Astrocyte (in vitro differentiated cells and primary cell): ENCODE data around the gene SPTBN1. TPM values are rescaled to one million over a fixed set of nuclear protein-coding genes. Genes with fewer than 3 reads are reported as not detected.
A peak's percentile ranks its signal among the peaks of the same experiment; 100 is the strongest.

Experiments
- DNase-seq: peaks from one replicate; pipeline ENCODE4 v3.0.0-alpha.2; 2010; ENCODE audit warnings: low read depth
- FAIRE-seq: peaks from 2 replicates; lab custom pipeline; 2011; peaks lifted over from hg19 to GRCh38; lab: Jason Lieb, UNC
- H2AFZ ChIP-seq: 2 replicates; pipeline ENCODE4 v1.6.0; 2012; ENCODE audit warnings: low read depth, low read length, inconsistent platforms
- H3K27ac ChIP-seq: 2 replicates; pipeline ENCODE4 v1.5.1; 2011; ENCODE audit warnings: low read depth, low read length, inconsistent platforms
- H3K27me3 ChIP-seq: 2 replicates; pipeline ENCODE4 v1.6.0; 2011; ENCODE audit warnings: low read length, inconsistent platforms; ENCODE audit not compliant: insufficient read depth
- H3K36me3 ChIP-seq: 2 replicates; pipeline ENCODE4 v1.5.1; 2011; ENCODE audit warnings: low read length, inconsistent platforms; ENCODE audit not compliant: insufficient read depth
- H3K4me1 ChIP-seq: 2 replicates; pipeline ENCODE4 v1.5.1; 2011; ENCODE audit warnings: low read length, inconsistent platforms; ENCODE audit not compliant: insufficient read depth
- H3K4me2 ChIP-seq: 2 replicates; pipeline ENCODE4 v1.6.0; 2012; ENCODE audit warnings: low read length, inconsistent platforms
- H3K4me3 ChIP-seq: 2 replicates; pipeline ENCODE4 v1.5.1; 2011; ENCODE audit warnings: low read depth, mild to moderate bottlenecking, low read length, inconsistent platforms; ENCODE audit not compliant: insufficient read depth
- H3K79me2 ChIP-seq: 2 replicates; pipeline ENCODE4 v1.6.0; 2012; ENCODE audit warnings: mild to moderate bottlenecking, low read length, inconsistent platforms; ENCODE audit not compliant: insufficient read depth
- H3K9ac ChIP-seq: 2 replicates; pipeline ENCODE4 v1.6.0; 2012; ENCODE audit warnings: mild to moderate bottlenecking, low read length, inconsistent platforms
- H3K9me3 ChIP-seq: 2 replicates; pipeline ENCODE4 v1.5.1; 2012; ENCODE audit warnings: low read depth, mild to moderate bottlenecking, low read length, inconsistent platforms; ENCODE audit not compliant: insufficient read depth
- H4K20me1 ChIP-seq: 2 replicates; pipeline ENCODE4 v1.6.0; 2012; ENCODE audit warnings: low read length, inconsistent platforms; ENCODE audit not compliant: insufficient read depth
- H3K27ac Mint-ChIP-seq: one replicate; pipeline ENCODE4 v1.8.0; 2021; ENCODE audit warnings: mild to moderate bottlenecking, mixed read lengths; ENCODE audit not compliant: unreplicated experiment
- H3K27me3 Mint-ChIP-seq: one replicate; pipeline ENCODE4 v1.8.0; 2021; ENCODE audit warnings: low read depth, mixed read lengths; ENCODE audit not compliant: unreplicated experiment
- H3K36me3 Mint-ChIP-seq: one replicate; pipeline ENCODE4 v1.8.0; 2021; ENCODE audit warnings: low read depth, mixed read lengths; ENCODE audit not compliant: unreplicated experiment
- H3K4me1 Mint-ChIP-seq: one replicate; pipeline ENCODE4 v1.8.0; 2021; ENCODE audit warnings: low read depth, mixed read lengths; ENCODE audit not compliant: unreplicated experiment
- H3K4me3 Mint-ChIP-seq: one replicate; pipeline ENCODE4 v1.8.0; 2021; ENCODE audit warnings: mild to moderate bottlenecking, moderate library complexity, mixed read lengths; ENCODE audit not compliant: unreplicated experiment
- H3K9me3 Mint-ChIP-seq: one replicate; pipeline ENCODE4 v1.8.0; 2021; ENCODE audit warnings: mild to moderate bottlenecking, mixed read lengths; ENCODE audit not compliant: unreplicated experiment
- EZH2 ChIP-seq: IDR thresholded peaks from 2 replicates; pipeline ENCODE4 v1.6.1; 2012; ENCODE audit warnings: mild to moderate bottlenecking, low read length, inconsistent platforms; ENCODE audit not compliant: insufficient read depth
- total RNA-seq: library from RNA; stranded (reverse); gene quantifications from 2 replicates; pipeline ENCODE4 v1.2.1, GENCODE V29; 2021
- TF ChIP-seq, protein P1 (sequence below): IDR thresholded peaks from 2 replicates; pipeline ENCODE4 v1.5.1; 2011; ENCODE audit warnings: low read depth, mild to moderate bottlenecking, inconsistent platforms, low read length, moderate library complexity; ENCODE audit not compliant: insufficient read depth

The SPTBN1 gene
- total RNA-seq, 1 donor from 2014 or later: 311 TPM

DNA sequence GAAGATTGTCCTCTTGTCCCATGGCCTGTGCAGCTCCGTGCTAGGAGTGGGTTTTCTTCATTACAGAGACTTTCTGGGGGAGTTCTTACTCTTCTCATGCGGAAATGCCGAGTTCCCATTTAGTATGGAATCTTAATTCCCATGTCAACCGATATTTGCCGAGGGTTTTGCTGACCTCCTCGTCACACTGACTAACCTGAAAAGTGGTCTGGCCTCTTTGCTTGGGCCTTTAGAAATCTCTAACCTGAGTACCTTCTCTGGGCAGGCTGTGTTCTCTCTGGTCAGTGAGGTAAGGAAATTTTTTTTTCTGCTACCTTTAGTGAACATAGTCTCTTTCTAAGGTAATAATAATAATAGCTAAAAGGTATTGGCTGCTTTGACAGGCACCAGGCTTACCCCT is 256.4 kb downstream of the SPTBN1 start:
- no peak for DNase-seq
- H3K79me2 ChIP-seq: no peaks in the 10 kb centered on the region
- peaks cover 2% of the 10 kb centered on the region for H3K9me3 Mint-ChIP-seq

DNA sequence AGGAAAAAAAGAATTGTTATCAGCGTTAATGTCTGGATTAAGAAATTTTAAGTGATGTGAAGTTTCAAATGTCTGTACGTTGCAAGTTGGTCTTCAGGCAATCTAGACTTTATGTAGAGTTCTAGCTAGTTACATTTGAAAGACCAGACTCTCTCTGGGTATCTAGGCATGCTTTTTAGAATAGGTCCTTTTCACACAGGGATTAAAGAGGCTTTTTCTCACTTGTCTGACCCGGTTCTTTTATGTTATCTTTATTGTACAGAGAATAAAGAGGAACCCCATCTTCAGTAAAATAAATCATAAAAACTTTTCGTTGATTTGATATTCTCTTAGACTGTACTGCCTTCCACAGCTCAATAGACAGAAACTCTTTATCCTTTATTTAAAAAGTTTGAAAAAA is 258.9 kb downstream of the SPTBN1 start:
- Mint-ChIP-seq H3K36me3 (no peaks in the 10 kb centered on the region), H3K4me1 (no peaks in the 10 kb centered on the region), H3K4me3 (no peak overlapping the region), H3K9me3 (peaks cover 2% of the 10 kb centered on the region), H3K27ac (no peak overlapping the region), H3K27me3 (peaks cover 10% of the 10 kb centered on the region)
- H3K36me3 ChIP-seq: no peaks in the 10 kb centered on the region
- no peak for FAIRE-seq
- no peaks in the 10 kb centered on the region for H3K9me3 ChIP-seq
- H4K20me1 ChIP-seq: no peaks in the 10 kb centered on the region
- no peak overlapping the region for H3K4me2 ChIP-seq
- no peak overlapping the region for H2AFZ ChIP-seq
- H3K4me1 ChIP-seq: no peaks in the 10 kb centered on the region
- no peak overlapping the region for H3K9ac ChIP-seq
- TF ChIP-seq, protein P1, sequence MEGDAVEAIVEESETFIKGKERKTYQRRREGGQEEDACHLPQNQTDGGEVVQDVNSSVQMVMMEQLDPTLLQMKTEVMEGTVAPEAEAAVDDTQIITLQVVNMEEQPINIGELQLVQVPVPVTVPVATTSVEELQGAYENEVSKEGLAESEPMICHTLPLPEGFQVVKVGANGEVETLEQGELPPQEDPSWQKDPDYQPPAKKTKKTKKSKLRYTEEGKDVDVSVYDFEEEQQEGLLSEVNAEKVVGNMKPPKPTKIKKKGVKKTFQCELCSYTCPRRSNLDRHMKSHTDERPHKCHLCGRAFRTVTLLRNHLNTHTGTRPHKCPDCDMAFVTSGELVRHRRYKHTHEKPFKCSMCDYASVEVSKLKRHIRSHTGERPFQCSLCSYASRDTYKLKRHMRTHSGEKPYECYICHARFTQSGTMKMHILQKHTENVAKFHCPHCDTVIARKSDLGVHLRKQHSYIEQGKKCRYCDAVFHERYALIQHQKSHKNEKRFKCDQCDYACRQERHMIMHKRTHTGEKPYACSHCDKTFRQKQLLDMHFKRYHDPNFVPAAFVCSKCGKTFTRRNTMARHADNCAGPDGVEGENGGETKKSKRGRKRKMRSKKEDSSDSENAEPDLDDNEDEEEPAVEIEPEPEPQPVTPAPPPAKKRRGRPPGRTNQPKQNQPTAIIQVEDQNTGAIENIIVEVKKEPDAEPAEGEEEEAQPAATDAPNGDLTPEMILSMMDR: no peak
- TF ChIP-seq EZH2: no peak
- no peaks in the 10 kb centered on the region for H3K27me3 ChIP-seq
- no peak overlapping the region for H3K27ac ChIP-seq
- no peak overlapping the region for H3K4me3 ChIP-seq
- no peaks in the 10 kb centered on the region for H3K79me2 ChIP-seq
- no peak for DNase-seq

More for the DNA sequence above, 256.4 kb downstream of the SPTBN1 start:
- Histone ChIP-seq H4K20me1 (no peaks in the 10 kb centered on the region), H3K27me3 (no peaks in the 10 kb centered on the region), H3K27ac (no peak overlapping the region), H2AFZ (no peak overlapping the region), H3K4me1 (no peaks in the 10 kb centered on the region), H3K4me3 (no peak overlapping the region), H3K4me2 (no peak overlapping the region), H3K9me3 (no peaks in the 10 kb centered on the region), H3K9ac (no peak overlapping the region), H3K36me3 (no peaks in the 10 kb centered on the region)
- no peak for TF ChIP-seq EZH2
- TF ChIP-seq, protein P1: no peak
- Mint-ChIP-seq H3K4me3 (no peak overlapping the region), H3K4me1 (no peaks in the 10 kb centered on the region), H3K27me3 (peaks cover 14% of the 10 kb centered on the region), H3K36me3 (no peaks in the 10 kb centered on the region), H3K27ac (no peak overlapping the region)
- FAIRE-seq: no peak

DNA sequence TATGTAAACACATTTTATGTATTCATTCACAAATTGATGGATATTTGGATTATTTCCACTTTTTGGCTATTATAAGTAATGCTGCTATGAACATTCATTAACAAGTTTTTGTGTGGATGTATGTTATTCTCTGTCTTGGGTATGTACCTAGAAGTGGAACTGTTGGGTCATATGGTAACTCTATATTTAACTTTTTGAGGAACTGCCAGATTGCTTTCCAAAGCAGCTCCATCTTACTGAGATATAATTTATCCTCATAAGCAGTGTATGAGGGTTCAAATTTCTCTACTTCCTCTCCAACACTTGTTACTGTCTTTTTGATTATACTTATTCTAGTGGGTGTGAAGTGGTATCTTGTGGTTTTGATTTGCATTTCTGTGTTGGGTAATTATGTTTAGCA is 260.2 kb downstream of the SPTBN1 start:
- H3K4me1 Mint-ChIP-seq: no peaks in the 10 kb centered on the region
- no peaks in the 10 kb centered on the region for H3K36me3 Mint-ChIP-seq
- peaks cover 6% of the 10 kb centered on the region for H3K27me3 Mint-ChIP-seq
- H2AFZ ChIP-seq: no peak overlapping the region
- no peaks in the 10 kb centered on the region for H3K36me3 ChIP-seq
- H4K20me1 ChIP-seq: no peaks in the 10 kb centered on the region
- H3K4me2 ChIP-seq: no peak overlapping the region
- no peaks in the 10 kb centered on the region for H3K79me2 ChIP-seq
- H3K4me3 ChIP-seq: no peak overlapping the region
- H3K27ac Mint-ChIP-seq: no peak overlapping the region
- H3K27me3 ChIP-seq: no peaks in the 10 kb centered on the region
- no peaks in the 10 kb centered on the region for H3K4me1 ChIP-seq
- no peaks in the 10 kb centered on the region for H3K9me3 ChIP-seq
- H3K9ac ChIP-seq: no peak overlapping the region
- no peak for TF ChIP-seq EZH2
- TF ChIP-seq, protein P1: no peak
- FAIRE-seq: peak; percentile 39
- DNase-seq: no peak
- H3K9me3 Mint-ChIP-seq: peaks cover 2% of the 10 kb centered on the region
- H3K4me3 Mint-ChIP-seq: no peak overlapping the region
- H3K27ac ChIP-seq: no peak overlapping the region
